GM19468 (cell line): Measurements from ENCODE around the gene CENPX.
A peak's percentile ranks its signal among the peaks of the same experiment; 100 is the strongest.
"Not testable (repeated sequence)": the region's sequence is repeated elsewhere in the genome, so short reads cannot be mapped to it uniquely, and the experiment has no call there.

Experiments used
- ATAC-seq: cut with Tn5 transposase; IDR thresholded peaks from one replicate; pipeline ENCODE4 v1.9.1; 2021; ENCODE audit warnings: mild to moderate bottlenecking, moderate library complexity, moderate number of reproducible peaks; ENCODE audit not compliant: unreplicated experiment; ENCODE audit errors: extremely low read depth

CENPX gene

DNA sequence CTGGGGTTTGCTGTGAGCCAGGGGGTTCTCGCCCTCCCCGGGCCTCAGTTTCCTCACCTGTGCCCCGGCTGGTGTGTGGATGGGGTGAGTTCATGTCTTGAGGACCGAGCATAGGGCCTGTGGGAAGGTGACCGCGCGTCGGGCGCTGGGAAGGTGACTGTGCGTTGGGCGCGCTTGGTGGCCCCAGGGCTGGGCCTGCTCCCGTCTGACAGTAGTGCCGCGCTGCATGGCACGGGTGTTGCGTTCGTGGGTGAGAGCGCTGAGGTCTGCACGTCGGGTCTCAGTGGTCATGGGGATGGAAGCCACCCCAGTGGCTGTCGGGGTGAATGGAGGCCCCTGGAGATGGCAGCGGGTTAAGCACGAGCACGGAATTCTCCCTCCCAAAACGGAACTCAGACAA lies 36.1 kb downstream of the CENPX start:
- ATAC-seq, result no peak

- no peak for ATAC-seq
Observed at GRCh38 chr17:81984773-81985410, 37.8 kb downstream of the CENPX start.

DNA sequence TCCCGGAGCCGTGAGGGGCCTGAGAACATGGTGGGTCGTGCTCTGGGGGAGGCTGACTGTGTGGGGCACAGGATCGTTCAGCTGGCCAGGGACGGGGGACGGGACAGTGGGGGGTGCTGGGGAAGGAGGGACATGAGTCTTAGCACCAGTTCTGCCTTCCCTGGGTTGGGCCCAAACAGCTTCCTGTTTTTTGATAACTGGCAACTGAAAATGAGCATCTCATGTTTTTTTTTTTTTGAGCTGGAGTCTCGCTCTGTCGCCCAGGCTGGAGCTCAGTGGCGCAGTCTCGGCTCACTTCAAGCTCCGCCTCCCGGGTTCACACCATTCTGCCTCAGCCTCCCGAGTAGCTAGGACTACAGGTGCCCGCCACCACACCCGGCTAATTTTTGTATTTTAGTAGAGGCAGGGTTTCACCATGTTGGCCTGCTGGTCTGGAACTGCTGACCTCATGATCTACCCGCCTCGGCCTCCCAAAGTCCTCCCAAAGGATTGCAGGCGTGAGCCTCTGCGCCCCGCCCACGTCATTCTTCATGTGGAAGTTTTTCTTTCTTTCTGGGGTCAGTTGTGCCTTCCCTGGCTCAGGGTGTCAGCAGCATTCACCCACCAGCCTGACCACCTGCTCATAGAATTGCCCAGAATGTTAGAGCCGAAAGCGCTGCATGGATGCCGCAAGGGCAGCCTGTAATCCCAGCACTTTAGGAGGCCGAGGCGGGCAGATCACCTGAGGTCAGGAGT lies 38.9 kb downstream of the CENPX start:
- no peak for ATAC-seq

DNA sequence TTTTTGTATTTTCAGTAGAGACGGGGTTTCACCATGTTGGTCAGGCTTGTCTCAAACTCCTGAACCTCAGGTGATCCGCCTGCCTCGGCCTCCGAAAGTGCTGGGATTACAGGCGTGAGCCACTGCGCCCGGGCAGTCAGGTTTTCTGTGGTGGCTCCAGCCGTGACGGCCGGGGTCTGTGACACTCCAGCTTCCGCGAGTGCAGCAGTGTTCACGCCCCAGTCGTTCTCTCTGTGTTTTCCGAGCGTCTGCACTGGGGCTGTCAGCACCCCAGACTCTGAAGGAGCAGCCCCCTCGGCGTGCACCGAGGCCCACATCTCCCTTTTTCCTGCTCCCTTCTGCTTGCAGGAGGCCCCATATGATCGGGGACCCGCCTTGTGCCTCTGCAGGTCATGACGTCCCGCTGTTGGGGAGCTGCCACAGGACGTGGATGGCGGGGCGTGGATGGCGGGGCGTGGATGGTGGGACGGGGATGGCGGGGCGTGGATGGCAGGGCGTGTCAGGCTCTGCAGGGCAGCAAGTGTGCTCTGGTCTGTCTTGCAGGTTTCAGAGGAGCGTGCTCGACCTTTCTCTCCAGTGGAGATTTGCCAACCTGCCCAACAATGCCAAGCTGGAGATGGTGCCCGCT lies 39.6 kb downstream of the CENPX start:
- no peak for ATAC-seq

GRCh38 chr17:81981511-81981910 lies 41.2 kb downstream of the CENPX start:
- not testable (repeated sequence) for ATAC-seq

GRCh38 chr17:81980707-81981343 lies 41.9 kb downstream of the CENPX start:
- no peak for ATAC-seq

GRCh38 chr17:81980122-81980521 lies 42.6 kb downstream of the CENPX start:
- ATAC-seq, result no peak

DNA sequence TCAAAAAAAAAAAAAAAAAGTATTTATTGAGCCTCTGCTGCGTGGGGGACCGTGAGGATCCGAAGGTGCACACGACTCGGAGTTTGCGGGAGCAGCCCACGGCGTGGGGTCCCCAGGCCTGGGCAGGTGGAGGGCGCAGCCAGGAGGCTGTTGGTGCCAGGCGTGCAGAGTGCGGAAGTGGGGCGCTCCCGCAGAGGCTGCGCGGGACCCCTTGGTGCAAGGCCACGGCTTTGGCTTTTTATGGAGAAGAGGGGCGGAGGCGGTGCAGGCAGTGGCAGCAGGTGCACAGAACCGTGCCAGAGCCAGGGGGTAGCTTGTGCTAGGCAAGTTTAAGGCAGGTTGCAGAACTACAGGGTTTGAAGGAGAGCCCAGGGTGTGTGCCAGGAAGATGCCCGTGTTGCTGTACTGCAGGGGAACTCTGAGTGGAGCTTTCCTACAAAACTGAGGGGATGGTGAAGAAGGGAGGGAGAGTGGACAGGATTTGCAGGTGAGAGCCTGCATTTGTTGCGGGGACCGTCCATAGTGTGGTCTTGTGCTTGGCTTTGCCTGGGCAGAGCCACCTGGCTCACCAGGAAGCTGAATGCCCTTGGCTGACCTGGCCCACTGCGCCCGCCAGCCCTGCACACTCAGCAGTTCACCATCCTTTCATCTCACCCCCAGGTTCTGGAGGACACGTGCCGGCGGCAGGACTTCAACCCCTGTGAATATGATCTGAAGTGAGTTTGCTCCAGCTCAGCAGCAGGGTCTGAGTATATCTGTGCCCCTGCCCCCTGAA lies 44.0 kb downstream of the CENPX start:
- ATAC-seq, result no peak

- peak; percentile 67 for ATAC-seq
Observed at GRCh38 chr17:81977211-81977808, 45.4 kb downstream of the CENPX start, which contains the start of gene ASPSCR1. ASPSCR1 (plus strand) TSS chr17:81977629; CDS start chr17:81977647, 18 bp downstream.

DNA sequence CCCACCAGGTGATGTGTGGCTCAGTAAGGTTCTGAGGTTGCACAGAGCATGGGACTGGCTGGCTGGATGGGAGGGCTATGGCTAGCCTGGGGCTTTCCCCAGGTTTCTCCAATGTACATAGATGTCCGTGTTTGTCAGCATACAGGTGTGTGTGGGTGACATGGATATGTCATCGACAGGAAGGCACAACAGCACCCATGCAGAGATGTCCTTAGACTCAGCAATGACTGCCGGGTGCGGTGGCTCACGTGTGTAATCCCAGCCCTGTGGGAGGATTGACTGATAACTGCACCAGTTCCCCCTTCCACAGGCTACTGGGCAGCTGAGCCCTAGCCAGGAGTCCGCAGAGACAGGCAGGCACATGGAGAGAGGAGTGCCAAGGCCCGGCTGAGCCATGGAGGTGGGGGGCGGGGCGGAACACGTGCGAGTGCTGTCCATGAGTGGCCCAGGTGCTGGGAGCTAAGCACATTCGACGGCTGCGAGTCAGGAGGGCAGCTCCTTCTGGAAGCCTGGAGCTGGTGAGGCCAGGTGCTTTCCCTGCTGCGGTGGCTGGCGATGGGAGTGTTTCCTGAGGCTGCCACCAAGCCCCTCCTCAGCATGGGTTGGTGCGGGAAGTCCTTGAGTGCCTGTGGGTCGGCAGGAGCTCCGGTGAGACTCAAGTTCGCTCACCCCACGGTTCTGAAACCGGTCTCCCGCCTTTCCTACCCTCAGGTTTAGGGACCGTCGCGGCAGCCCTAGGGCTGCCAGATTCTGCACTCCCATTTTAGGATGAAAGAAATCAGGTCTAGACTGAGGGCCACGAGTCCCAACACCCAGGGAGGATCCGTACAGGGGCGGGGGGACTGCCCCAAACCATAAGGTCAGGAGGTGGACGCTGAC lies 46.1 kb downstream of the CENPX start:
- no peak for ATAC-seq

DNA sequence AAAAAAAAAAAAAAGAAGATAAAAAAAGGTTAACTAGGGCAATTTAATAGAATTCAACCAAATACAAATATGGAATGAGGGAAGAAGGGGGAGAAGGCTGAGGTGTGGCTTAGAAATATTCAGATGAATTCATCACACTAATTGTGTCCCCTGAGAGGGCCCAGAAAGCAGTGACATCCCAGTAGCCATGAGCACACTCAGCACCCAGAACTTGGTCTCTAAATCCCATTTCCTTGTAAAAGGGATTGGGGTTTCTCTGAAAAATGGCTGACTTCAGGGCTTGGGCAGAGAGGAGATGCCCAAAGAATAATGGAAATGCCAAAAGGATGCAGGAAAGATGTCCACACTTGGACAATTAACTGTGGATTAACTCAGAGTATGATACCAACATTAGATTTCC lies 49.2 kb downstream of the CENPX start:
- ATAC-seq, result no peak

DNA sequence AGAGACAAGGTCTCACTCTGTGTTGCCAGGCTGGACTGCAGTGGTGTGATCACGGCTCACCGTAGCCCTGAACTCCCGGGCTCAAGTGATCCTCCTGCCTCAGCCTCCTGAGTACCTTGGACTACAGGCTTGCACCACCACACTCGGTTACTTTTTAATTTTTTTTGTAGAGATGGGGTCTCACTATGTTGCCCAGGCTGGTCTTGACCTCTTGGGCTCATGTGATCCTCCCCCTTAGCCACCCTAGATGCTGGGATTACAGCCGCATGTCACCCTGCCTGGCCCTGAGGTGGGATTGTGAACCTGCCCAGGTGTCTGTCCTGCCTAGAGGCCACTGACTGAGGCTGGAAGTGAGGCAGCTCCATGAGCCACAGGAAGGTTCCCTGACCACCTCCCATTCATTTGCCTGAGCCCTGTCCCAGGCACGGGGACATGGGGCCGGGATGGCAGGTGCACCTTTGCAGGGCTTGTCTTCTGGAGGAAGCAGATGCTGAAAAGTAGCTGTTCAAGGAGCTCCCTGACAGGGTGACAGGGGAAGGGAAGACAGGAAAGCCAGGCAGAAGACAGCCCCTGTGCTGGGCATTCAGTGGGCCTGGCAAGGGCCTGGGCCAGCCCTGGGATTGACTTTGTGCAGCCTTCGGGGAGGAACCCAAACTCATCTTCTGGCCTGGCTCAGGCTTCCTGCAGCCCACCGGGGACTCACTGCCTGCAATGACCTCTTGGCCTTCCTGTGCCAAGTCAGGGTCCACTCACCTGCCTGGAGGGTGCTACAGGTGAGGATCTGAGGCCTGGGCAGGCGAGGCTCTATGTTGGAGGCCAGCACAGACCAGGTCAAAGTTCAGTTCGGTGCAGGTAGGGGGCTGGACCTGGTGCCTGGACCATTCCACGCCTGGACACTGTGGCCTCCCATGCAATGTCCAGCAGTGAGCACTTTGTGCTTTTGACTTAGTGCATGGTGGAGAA lies 53.5 kb downstream of the CENPX start:
- no peak for ATAC-seq
